SH-SY5Y (cell line): ENCODE measurements around the gene CBS.

Experiments used
- GATA2 ChIP-seq: IDR thresholded peaks from 2 replicates; pipeline ENCODE4 v1.6.1; 2011; ENCODE audit warnings: mild to moderate bottlenecking, low read depth, low read length
- GATA3 ChIP-seq: IDR thresholded peaks from 2 replicates; pipeline ENCODE4 v1.6.1; 2011; ENCODE audit warnings: low read depth, mild to moderate bottlenecking, low read length, moderate library complexity

DNA sequence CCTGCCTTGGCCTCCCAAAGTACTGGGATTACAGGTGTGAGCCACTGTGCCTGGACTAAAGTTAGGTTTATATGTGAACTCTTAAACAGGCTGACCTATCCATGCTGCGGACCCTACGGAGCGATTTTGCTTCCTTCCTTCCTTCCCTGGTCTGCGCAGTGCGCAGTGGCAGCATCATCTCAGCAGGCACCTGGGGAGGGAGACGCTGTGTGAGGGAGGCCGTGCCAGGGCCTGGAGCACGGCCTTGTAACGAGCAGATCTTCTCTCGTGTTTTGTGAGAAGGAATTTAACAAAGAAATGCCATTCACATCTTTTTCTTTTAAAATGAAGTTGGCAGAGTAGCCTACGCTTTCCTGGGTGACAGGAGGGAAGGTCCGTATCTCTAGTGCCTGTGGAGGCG lies 55.5 kb downstream of the CBS start:
- no peak for TF ChIP-seq GATA2
- TF ChIP-seq GATA3, result no peak
